OCI-LY3 (cell line): ENCODE measurements around the gene ZNF672.

Experiments
- CTCF ChIP-seq: fragments of 200-600, 300-600 bp; sonication (generic); IDR thresholded peaks from 2 replicates; pipeline ENCODE4 v1.5.1; 2014; ENCODE audit warnings: antibody characterized with exemption, low read length, low read depth
- EZH2phosphoT487 ChIP-seq: fragments of 200-600 bp; shearing (Covaris generic); IDR thresholded peaks from 2 replicates; pipeline ENCODE4 v1.6.1; 2018; ENCODE audit warnings: antibody characterized with exemption, mixed run types, low read depth

- no peak for TF ChIP-seq CTCF
- TF ChIP-seq EZH2phosphoT487: no peak
Observed at GRCh38 chr1:248810000-248810726, 27.9 kb upstream of the ZNF672 start.
